GM19043 (cell line): ENCODE measurements around the gene OR7G3.
A peak's percentile ranks its signal among the peaks of the same experiment; 100 is the strongest.

Source experiments
- ATAC-seq: cut with Tn5 transposase; IDR thresholded peaks from one replicate; pipeline ENCODE4 v1.9.1; 2021; ENCODE audit warnings: low read depth; ENCODE audit not compliant: unreplicated experiment

Gene OR7G3

DNA sequence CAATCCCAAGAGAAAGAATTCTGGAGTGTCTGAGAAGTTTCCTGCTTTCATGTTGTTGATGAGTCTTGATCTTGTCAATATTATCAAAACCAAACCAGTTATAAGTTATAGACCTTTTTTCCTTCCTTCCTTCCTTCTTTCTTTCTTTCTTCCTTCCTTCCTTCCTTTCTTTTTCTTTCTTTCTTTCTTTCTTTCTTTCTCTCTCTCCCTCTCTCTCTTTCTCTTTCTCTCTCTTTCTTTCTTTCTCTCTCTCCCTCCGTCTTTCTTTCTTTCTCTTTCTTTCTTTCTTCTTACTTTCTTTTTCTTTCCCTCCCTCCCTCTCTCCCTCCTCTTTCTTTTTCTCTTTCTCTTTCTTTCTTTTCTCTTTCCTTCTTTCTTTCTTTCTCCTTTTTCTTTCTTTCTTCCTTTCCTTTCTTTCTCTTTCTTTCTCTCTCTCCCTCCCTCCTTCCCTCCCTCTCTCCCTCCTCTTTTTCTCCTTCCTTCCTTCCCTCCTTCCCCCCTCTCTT is at the start of gene OR7G3:
TSS of gene OR7G3 (minus strand) at position 51 of the 506 bp plus-strand sequence. CDS start at position 51, 0 bp downstream.
- no peak for ATAC-seq

DNA sequence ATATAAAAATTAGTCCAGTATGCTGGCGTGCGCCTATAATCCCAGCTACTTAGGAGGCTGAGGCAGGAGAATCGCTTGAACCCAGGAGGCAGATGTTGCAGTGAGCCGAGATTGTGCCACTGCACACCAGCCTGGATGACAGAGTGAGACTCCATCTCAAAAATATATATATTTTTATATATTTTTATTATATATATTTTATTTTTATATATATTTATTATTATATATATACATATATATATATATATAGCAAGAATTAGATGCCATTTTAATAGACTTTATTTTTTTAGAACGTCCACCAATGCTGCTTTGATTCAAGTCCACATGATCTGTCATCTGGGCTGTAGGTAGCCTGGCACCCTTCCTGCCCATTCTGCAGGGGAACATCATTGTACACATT is 48.6 kb upstream of the OR7G3 start:
- no peak for ATAC-seq

DNA sequence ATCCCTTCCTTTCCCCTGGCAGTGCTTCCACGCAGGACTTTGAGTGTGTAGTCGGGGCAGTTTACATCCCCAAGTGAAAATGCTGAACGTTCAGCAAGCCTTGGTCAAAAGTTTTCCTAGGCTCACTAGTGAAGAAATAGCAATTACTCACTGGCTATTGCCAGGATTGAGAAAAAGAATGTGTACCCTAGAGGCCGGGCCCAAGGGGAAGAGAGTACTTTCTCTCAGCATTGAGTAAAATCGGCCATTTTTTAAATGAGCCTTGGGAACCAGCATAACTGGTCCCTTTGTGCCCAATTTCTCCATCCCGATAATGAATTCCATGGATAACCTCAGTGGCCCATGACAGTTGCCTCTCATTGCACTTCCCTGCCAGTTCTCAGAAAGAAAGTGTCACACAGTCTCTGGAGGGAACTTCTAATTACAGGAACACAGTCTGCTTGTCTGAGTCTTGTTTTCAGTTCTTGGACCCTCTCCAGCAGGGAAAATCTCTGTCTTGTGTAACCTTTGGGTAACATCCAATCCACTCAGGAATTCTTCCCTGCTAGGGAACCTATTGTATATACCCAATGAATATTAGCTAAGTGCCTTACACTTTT is 44.7 kb upstream of the OR7G3 start:
- no peak for ATAC-seq

DNA sequence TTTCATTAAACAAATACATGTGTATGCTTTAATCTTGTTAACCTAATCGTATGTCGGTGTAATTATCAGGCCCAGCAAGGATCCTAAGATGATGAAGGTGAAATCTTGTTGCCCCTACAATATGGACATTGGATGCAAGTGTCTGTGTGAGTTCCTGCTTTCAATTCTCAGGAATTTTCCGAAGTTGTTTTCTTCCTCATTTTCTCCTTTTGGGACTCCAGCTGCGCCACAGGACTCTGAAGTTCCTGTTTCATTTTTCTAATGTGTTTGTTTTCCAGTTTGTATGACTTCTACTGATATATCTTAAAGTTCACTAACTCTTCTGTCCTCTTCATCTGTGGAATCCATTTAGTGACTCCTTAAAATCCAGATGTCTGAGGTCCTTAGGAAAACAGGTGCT is 40.1 kb upstream of the OR7G3 start:
- ATAC-seq, result no peak

DNA sequence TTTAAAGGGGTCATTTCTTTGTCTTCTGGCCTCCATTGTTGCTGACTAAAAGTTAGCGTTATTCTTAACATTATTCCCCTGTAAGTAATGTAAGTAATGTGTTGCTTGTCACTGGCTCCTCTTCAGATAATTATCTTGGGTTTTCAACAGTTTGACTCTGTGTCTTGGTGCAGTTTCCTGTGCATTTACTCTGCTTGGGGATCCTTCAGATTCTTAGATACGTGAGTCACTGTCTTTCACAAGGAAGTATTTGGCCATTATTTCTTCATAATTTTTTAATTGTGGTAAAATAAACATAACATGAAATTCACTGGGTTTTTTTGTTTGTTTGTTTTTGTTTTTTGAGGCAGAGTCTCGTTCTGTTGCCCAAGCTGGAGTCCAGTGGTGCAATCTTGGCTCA is 38.5 kb upstream of the OR7G3 start:
- ATAC-seq, result no peak

DNA sequence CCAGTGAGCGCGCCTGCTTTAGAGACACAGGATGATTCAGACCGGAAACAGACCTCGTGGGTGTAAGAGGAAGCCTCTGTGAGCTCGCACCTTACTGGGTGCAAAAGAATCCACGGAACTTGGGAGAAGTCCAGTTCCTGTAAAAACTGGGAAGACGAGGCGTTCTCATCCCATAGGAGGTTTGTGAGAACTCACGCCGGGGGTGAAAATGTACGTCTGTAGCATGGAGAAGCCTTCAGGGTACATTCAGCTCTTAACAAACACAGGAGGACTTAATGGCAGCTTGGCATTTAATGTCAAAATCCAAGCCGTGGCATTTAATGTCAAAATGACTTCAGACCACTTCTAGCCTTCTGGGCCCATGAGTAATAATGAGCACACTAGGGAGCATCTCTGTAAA is 34.7 kb upstream of the OR7G3 start:
- ATAC-seq, result no peak

DNA sequence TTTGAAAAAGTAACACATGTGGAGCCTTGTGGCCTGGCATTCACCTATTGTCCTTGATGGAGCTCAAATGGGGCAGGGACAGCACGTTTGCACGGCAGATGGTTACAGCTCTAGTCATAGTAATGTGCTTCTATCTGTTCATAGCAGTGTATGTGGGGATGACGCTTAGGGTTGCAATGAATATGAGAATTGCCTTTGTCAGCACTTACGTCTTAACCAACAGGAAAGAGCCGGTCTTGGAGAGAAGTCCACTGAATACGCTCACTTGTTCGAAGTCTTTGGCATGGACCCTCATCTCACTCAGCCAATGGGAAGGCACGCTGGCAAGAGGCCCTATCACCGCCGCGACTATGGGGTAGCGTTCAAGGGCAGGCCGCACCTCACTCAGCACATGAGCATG is 33.1 kb upstream of the OR7G3 start:
- no peak for ATAC-seq

DNA sequence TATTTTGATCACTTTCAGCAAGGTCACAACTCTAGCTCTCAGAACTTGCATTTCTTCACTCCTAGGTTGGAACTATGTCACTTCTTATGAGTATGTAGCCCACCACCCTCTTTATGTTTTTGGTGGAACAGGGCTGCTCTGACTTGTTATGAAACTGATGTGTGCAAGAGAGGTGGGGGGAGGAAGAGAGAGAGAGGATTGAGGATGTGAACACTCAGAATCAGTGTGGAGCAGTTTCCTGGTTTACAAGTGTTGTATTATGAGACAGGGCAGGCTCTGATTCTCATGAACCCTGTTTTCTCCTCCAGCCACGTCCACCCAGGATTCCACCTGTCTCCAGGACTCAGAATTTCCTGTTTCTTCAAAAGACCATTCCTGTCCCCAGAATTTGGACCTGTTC is 29.6 kb upstream of the OR7G3 start:
- ATAC-seq, result no peak

DNA sequence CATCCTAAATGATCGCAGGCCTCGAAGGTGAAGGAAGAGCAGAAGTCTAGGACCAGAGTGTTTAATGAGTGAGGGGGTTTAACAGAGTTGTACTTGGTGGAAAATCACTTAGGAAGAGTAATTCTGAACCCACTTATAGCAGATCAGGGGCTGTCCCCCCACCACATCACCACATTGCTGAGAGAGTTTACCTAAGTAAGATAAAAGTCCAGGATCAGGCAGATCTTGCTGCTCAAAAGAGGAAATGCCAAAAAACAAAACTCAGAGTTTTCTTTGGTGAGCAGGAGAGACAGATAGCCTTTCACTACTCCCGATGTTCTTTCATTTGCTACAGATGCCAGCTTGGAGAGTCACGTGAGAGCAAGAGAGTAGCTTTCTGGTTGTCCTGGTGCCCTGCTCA is 28.8 kb upstream of the OR7G3 start:
- ATAC-seq, result no peak

DNA sequence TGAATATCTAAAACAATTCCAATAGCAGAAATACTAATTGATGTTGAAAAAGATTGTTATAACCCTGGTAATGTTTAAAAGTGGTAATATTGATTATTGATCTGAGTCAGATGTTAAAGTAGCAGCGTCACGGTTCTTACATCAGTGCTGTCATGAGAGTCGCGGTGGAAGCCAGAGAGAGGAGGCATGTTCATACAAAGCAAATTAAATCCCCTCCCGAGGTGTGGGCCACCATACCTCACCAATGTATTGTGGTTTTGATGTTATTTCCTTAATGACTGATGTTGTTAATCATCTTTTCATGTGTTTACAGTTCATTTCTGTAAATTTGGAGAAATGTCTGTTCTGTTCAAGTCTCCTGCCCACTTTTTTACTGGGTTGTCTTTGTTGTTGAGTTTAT is 24.6 kb upstream of the OR7G3 start:
- ATAC-seq, result no peak

DNA sequence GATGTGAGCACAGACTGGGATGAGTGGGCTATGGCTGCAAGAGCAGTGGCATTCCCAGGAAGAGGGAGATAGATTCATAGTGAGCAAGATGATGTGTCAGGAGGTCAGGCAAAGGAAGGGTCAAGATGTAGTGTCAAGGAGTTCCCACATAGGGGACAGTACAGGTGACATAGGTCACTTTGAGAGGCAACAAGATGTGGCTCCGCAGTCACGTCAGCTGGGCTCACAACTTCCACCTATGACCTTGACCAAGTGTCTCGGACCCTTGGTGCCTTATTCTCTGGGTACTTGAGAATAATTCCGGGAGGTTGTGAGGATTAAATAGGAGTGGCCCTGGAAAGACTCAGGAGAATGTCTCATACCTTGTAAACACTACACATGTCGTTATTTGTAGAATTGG is 23.9 kb upstream of the OR7G3 start:
- no peak for ATAC-seq

DNA sequence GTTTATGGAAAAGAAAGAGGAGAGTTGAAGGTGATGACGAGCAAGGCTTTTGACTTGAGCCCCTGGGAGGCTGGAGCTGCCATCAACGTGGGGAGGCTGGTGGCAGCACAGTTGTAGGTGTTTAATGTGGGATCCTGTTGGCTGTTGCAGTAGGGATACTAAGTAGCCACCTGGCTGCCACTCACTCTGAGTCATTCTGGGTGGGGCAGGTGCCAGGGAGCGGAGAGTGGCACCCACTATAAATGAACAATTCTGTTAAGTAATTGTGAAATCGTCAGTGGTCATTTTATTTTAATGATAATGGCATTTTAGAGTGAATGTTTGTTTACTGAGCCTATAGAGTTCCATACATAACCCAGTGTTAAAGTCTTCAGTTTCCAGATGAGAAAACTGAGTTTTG is 23.2 kb upstream of the OR7G3 start:
- no peak for ATAC-seq

DNA sequence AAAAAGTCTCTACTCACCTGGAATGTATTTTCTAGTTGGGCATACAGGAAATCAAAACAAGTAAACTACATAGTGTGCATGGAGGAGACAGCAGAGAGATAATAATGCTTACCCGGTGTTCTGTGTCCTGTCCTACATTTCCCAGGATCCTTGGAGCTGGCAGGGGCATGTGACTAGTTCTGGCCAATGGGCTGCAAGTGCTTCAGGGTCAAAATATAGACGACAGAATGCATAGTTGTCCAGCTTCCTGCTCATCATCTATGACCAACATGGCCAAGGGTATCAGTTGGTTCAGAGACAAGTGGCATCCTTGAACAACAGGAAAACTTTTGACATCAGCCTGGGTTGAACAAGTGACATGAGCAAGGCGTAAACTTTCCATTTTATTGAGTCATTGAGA is 21.9 kb upstream of the OR7G3 start:
- no peak for ATAC-seq

DNA sequence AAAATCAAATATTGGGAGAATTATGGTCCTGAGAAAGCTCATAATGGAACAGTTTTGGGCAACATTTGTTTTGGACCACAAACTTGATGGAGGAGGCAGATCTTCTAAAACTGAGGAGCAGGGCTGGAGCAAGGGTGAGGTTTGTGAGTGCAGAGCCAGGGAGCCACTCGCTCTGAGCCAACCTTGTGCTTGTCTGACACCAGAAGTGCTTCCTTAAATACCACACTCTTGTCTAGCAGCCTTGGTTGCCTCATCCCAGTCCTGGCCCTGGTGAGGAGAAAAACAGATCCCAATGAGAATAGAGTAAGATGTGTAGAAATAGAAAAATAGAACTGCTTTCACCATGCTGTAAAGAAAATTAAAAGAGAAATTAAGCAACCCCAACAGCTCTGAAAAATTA is 20.1 kb upstream of the OR7G3 start:
- ATAC-seq, result no peak

DNA sequence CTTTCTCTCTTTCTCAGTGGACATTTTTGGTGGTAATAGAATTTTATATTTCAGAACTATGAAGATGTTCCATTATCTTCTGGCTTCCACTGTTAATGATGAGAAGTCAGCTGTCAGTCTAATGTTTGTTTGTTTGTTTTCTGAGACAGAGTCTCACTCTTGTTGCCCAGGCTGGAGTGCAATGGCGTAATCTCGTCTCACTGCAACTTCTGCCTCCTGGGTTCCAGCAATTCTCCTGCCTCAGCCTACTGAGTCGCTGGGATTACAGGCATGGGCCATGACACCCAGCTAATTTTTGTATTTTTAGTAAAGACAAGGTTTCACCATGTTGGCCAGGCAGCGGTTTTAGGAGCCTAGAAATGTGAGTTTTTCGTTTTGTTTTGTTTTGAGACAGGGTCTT is 18.2 kb upstream of the OR7G3 start:
- no peak for ATAC-seq

DNA sequence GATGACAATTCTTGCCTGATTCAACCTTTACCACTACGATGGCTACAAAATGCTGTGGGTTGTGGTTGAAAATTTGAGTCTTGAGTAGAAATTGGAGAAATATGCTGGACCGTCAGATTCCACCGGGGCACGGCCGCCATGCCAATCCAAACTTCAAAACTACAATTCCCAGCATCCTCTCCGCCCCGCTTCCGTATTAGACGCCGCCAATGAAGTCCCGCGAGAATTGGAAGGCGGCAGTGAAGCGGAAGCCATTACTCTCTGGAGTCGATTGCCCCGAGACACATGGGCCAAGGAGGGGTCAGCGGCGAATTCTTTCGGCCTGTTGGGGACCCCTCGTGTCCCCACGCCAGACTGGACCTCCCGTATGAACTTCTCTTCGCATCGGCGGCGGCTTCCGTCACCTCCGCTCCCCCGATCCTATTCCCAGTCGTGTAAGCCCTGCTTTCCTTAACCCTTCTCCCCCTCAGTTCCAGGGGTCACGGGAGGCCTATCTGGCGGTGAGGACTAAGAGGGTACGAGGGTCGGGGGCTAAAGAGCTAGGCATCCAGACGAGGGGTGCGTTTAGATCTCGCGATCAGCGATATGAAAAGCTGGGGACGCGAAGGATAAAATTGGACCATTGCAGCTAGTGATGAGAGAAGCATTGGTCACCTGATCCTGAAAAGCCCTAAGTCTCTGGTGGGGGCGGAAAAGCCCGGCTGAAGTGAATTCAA is 13.6 kb upstream of the OR7G3 start, which contains the start of gene ZNF317:
TSS of gene ZNF317 (plus strand) at position 239 of the 716 bp plus-strand sequence. CDS start 15,620 bp downstream, outside the sequence.
- ATAC-seq, result peak; percentile 95

DNA sequence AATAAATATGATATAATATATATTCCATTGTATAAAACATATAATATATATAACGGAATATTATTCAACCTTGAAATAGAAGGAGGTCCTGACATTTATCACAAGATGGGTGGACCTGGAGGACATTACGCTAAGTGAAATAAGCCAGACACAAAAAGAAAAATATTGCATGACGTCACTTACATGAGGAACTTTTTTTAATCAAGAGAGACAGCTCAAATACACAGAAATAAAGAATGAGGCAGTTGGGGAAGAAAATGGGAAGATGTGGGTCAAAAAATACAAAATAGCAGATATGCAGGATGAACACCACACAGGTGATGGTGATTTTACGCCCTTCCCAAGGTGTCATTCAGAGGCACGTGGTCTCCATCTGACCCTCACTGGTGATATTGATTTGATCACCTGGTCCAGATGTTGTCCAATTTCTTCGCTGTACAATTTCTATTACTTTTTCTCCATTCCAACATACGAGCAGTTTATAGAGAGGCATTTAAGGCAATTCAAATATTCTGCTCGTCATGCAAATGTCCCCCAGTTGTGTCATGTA is 12.9 kb upstream of the OR7G3 start:
- ATAC-seq, result no peak

DNA sequence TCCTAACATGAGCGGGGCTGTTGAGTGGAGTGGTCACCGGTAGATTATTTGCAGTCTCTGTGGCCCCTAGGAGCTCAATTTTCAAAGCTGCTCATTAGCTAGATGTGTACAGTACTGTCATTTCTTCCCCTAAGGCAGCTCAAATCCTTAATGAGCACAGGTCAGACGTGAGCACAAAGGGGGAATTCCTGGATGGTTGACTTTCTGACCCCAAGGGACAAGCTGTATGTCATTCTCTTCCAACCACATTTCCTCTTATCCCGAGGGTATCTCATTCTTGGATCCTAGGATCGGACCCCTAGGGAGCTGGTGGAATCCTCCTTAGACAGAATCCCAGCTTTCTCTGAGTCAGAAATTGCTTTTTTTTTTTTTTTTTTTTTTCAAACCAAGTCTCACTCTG is 5.7 kb upstream of the OR7G3 start:
- no peak for ATAC-seq

DNA sequence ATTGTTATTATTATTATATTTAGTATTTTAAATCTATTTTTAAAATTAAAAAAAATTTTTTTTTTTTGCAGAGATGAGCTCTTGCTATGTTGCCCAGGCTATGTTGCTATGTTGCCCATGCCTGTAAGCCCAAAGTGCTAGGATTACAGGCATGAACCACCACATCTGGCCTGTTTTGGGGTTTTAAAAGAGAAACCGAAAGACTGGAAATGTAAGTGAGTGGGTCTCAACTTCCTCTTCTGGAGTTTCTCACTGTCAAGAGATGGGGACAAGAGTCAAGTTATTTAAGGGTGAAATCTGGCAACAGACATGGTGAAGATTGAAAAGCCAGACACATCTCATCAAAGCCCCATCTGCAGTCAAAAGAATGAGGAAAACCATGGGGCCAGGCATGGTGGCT is 4.2 kb upstream of the OR7G3 start:
- ATAC-seq, result no peak

DNA sequence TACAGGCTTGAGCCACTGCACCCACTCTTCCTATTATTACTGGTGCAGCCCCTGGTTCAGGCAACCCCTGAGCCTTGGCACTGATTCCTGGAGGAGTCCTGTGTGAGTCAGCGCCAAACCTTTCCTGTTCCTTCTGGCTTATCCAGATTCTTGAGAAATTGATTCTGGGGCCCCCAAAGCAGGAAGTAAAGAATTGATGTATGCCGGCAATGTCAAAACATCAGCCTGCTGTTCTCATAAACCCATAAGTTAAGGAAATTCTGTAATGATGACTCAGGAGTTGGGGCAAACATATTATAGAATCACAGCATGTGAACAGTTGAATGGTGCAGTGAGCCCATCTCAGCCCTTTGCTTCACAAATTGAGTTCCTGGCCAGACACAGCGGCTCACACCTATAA is 1.4 kb upstream of the OR7G3 start:
- no peak for ATAC-seq

DNA sequence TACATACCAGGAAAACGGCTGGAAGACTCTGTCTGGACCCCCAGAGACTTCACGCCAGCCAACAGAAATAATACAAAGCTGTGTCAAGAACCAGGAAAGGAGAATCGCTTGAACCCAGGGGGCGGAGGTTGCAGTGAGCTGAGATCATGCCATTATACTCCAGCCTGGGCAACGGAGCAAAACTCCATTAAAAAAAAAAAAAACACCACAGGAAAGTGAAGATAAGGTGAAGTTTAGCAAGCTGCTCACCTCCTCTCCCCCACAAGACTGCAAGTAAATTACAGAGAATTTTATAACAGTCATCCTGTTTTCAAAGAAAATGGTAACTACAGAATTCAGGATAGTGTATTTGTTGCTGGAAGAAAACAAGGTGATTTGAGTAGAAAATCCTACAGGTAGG is 10.2 kb downstream of the OR7G3 start:
- no peak for ATAC-seq

DNA sequence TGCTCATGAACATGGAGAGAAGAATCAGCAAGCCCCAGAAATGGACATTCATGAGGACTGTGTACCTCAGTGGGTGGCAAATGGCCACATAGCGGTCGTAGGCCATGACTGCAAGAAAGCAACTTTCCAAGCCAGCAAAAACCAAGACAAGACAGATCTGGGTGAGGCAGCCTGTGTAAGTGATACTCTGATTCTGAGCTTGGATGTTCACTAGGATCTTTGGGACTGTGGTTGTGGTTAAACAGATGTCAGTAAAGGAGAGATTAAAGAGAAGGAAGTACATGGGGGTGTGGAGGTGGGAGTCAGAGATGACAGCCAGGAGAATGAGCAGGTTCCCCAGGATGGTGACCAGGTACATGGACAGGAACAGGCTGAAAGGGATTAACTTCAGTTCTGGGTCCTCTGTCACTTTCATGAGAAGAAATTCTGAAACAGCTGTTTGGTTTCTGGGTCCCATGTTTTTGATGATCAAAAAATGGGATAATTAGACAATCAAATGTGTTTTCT is 11.4 kb downstream of the OR7G3 start, which contains the start of gene OR7G1:
TSS of gene OR7G1 (minus strand) at position 457 of the 507 bp plus-strand sequence. CDS start at position 457, 0 bp downstream.
- no peak for ATAC-seq
